HG03521 (cell line): ENCODE data around the gene CENPU.
"Not testable (repeated sequence)": the region's sequence is repeated elsewhere in the genome, so short reads cannot be mapped to it uniquely, and the experiment has no call there.

ENCODE experiments used
- ATAC-seq: cut with Tn5 transposase; IDR thresholded peaks from one replicate; pipeline ENCODE4 v1.9.1; 2021; ENCODE audit warnings: mild to moderate bottlenecking, moderate library complexity; ENCODE audit not compliant: unreplicated experiment

CENPU gene

DNA sequence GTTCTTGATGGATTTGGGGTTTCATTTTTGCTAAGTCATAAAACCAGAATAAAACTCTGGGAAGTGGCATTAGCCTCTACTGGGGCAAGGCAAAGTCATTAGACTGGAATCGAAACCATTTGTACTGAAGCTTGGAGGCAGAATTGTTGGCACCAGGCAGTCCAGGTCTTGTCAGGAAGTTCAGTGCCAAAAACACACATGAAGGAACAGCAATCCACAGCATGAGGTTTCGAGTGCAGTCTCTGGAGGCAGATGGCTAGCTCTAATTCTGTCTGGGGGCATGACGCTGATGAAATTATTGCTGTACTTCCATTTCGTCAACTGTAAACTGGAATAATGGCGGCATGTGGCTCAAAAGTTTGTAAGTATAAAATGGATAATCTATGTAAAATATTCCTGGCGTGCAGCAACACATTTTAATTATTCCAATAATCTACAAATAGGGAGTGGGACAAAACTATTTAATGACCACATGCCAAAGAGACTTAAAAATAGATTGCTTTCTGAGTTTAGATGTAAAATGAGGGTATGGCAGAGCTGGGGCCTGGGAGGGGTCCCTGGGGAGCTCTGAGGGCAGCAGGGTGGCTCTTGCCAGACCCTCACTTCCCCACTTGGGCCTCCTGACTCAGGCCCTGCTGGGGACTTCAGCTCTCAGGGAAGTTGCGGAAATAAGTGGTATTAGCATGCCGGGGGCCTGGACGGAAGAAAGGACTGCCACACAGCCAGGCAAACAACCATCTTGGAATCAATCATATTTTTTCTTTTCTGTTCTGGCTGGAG lies 18.8 kb upstream of the CENPU start:
- no peak for ATAC-seq

GRCh38 chr4:184751585-184751956 lies 17.7 kb upstream of the CENPU start:
- no peak for ATAC-seq

- no peak for ATAC-seq
Observed at GRCh38 chr4:184750926-184751584, 17.2 kb upstream of the CENPU start.

DNA sequence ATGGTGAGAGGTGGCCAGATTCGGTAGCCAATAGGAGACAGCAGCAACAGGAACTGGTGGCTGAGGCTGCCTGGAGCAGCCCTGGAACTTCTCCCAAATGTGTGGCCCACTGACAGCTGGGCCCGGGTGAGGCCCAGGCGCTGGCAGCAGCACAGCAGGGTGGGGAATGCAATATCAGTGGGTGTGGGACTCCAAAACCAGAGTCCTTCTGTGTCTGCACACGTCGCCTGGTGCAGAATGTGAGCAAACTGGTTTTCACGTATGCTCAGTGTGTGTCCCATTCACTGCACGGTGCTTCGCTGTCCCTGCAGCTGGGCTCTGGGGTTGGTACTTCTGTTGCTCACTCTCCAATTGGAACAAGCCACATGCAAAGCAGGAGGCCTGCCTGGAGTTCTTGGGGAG lies 14.4 kb upstream of the CENPU start:
- no peak for ATAC-seq

DNA sequence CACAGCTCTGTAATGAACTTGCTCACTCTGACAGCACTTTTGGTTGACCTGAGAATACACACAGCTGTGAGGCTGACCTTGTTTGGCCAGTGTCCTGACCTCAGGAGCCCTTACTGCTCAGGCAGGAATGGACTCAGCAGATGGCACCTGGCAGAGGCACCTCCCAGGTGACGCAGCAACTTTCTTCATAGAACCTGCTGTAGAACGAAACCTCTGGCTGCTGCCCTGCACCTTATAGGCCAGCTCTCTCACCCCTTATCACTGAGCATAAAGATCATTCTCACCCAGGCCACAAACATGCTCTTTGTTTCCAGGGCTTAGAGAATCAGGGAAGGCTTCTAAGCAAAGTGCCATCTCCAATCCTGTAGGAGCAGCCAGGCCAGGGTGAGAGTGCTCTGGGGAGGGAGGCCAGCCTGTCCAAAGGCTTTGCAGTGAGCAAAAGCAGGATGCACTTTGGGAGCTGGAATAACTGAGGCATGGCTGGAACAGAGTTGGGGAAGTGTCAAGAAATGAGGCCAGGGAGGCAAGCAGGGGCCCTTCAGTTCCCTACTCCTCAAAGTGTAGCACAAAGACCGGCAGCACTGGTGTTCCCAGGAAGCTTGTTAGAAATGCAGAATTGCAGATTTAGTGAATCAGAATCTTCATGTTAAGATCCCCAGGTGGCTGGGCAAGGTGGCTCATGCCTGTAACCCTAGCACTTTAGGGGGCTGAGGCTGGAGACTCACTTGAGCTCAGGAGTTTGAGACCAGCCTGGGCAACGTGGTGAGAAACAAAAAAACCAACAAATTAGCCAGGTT lies 13.3 kb upstream of the CENPU start:
- no peak for ATAC-seq

DNA sequence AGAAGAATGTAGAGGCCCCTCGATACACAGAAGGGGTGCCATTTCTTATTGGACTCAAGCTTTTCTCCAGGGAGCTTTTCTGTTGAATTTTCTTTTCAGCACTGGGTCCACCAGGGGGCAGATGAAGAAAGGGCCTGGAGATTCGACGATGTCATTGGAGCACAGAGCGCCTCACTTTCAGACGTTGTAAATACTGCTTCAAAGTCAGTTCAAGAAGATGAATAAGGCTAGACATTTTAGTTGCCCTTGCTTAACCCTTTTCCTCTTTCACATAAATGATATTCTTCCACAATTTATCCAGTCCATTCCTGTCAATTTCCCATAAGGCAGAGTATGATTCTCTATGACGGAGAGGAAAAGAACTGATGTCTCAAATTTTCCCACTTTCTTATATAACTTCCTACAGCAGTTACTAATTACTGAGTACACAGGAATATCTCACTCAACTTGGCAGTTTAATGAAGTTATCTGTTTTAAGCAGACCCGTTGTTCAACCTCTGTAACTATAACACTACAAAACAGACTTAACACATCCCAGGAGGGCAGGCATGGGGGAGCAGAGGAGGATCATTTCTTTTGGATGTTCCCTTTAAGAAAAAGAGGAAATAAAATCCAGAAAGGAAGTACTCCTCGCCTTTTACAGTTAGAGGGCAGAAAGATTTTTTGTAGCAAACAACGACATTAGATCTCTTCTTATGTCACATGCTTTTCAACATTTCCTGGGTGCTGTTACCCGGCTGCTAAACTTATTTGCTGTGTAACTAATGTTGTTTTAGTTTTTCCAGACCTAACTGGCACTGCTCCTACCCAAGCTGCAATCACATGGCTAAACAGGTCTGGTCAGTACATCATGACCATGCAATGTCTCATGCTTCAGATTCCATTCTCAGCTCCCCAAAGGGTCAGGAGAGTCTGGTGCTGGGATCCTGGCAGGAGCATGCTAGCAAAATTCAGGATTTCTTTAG lies 12.2 kb upstream of the CENPU start:
- no peak for ATAC-seq

DNA sequence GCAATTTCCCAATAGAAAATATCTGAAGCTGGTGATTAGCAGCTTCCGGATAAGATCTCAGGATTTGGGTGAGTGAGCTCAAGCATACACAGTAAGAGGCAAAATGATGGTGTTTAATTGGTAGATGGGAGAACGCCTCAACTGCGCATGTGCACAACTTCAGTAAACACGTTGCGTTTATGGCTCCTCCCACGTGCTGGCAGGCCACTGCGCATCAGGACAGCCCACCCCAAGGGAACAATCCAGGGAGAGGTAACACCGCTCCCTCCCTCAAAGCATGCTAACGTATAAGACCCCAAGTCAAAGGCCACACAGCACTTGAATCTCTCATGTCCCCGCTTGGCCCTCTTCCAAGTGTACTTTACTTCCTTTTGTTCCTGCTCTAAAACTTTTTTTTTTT lies 10.3 kb upstream of the CENPU start:
- no peak for ATAC-seq

- no peak for ATAC-seq
Observed at GRCh38 chr4:184743650-184744049, 9.8 kb upstream of the CENPU start.

GRCh38 chr4:184741651-184742050 lies 7.8 kb upstream of the CENPU start:
- not testable (repeated sequence) for ATAC-seq

- no peak for ATAC-seq
Observed at GRCh38 chr4:184740980-184741391, 7.1 kb upstream of the CENPU start.

DNA sequence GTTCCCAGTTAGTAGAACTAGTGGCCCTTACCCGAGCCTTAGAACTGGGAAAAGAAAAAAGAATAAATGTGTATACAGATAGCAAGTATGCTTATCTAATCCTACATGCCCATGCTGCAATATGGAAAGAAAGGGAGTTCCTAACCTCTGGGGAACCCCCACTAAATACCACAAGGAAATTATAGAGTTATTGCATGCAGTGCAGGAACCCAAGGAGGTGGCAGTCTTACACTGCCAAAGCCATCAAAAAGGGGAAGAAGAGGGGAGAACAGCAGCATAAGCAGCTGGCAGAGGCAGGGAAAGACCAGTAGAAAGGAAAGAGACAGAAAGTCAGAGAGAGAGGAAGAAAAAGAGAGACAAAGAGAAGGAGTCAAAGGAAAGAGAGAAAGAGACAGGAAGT lies 5.7 kb upstream of the CENPU start:
- not testable (repeated sequence) for ATAC-seq

DNA sequence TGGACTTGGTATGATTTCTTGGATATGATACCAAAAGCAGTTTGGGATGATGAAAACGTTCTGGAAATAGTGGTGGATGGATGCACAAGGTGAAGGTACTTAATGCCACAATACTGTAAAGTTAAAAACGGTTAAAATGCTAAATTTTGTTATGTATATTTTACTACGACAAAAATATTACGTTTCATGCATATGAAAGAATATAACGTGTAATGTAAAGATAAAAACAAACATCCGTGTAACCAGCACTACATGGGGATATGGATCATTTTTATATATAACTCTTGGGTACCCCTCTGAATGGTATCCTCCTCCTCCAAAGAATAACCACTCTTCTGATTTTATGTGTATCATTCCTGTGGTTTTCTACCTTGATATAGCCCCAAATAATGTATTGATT lies 862 bp upstream of the CENPU start:
- no peak for ATAC-seq

DNA sequence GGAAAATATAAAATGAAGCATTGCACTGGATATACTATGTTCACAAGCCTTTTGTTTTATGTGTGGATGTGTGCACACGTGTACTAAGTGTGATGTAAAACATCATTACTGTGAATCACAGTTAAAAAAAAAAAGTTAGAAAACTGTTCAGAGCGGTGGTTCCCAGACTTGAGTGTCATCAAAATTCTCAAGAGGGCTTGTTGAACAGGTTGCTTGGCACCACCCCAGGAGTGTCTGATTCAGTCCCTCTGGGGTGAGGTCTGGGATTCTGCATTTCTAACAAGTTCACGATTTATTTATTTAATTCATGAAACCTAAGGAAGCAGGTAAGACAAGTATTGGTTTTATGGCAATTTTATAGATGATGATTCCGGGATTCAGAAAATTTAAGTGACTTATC lies 1.8 kb downstream of the CENPU start:
- no peak for ATAC-seq

DNA sequence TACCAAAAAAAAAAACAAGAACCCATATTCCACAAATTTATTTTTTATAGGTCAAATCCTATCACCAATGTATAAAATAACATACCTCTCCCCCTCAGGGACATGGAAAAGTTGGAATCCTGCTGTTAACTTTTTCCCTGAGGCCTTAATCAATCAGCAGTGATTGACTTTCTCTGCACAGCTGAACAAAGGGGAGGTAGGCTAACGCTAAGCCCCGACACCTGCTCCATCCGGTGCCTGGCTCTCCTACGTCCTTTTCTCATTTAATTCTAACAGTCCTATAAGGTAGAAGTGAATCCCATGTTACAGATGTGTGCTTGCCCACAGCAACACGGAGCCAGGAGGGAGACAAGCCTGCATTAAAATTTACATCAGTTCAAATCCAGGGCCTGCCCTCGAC lies 2.8 kb downstream of the CENPU start:
- no peak for ATAC-seq

DNA sequence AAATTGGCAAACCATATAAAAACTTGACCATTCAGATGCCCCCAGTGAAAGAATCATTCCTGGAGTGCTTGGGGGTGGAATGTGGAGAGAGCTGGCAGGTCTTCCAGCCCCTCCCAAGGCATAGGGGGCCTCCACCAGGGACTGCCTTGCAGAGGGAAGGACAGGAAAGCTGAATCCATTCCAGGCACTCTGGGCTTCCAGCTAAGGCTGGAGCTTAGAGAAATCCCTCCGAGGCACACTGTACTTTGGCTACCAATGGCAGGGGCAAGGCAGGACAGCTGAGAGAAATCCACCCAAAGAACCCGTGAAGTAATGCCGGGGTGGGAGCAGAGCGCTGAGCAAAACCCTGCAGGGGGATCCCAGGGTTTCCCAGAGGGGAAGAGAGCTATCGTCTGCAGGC lies 4.0 kb downstream of the CENPU start:
- no peak for ATAC-seq

DNA sequence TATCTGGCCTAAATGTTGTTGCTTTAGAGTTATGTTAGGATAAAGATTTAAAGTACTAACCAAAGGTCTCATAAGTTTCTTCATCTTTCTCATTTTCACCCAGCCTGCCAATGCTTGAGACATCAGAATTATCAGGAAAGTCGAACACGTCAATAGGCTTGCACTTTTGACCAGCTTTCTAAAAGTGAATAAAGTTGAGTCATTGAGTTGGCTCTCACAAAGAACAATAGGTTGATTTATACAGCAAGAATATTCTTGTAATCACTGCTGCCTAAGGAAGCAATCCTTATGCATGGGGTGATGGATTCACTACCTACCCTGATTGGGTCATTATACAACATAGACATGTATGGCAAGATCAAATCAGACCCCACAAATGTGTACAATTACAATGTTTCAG lies 5.0 kb downstream of the CENPU start:
- ATAC-seq = no peak

DNA sequence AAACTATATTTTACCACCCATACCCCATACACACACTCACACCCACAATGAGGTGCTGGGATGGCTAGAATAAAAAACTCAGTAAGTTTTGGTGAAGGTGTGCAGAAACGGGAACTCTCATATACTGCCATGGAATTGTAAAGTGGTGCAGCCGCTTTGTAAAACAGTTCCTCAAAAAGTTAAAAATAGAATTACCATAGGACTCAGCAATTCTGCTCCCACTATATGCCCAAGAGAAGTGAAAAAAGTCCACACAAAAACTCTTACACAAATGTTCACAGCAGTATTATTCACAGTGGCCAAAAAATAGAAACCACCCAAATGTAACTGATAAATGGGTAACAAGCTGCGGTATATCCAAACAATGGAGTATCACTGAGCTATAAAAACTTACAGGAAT lies 6.5 kb downstream of the CENPU start:
- ATAC-seq = no peak

DNA sequence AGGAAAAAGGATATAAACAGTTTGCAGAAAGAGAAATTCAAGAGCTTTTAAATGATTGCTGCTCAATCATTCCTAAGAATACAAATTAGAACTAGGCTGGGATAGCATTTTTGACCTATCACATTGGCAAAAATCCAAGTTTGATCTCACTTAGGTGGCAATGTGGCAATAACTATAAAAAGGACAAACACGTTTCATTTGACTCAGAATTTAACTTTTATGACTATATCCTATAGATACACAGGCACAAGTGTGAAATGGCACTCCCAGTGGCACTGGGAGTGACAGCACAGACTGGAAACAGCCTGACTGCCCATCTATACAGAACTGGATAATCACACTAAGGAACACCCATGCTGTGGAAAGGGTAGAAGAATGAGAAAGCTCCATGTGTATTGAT lies 11.1 kb downstream of the CENPU start:
- no peak for ATAC-seq

- no peak for ATAC-seq
Observed at GRCh38 chr4:184721254-184721653, 12.6 kb downstream of the CENPU start.

DNA sequence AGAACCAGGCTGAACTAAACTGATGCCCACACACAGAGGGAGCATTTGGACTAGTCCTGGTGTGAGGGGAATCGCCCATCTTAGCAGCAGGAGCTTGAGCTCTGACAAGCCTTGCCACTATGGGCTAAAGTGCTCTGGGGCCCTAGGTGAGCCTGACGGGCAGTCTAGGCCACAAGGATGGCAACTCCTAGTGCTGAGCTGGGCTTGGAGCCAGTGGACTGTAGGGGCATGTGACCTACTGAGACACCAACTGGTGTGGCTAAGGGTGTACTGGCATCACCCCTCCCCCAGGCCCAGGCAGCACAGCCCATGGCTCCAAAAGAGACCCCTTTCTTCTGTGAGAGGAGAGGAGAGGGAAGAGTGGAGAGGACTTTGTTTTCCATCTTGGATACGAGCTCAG lies 14.5 kb downstream of the CENPU start:
- no peak for ATAC-seq

DNA sequence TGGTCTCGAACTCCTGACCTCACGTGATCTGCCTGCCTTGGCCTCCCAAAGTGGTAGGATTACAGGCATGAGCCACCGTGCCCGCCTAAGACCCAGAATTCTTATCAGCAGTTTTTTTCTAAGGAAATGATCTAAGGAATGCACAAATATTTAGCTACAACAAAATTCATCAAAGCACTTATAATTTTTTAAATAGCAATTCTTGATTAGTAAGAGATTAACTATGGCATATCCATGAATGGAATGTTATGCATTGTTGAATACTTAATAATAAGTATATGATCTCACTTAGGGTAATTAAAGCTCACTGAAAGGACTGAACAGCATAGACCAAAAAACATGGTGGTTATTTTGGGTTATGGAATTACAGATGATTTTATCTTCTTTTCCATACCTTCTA lies 18.4 kb downstream of the CENPU start:
- ATAC-seq = no peak
